Endothelial cell of umbilical vein (primary cell): Measurements from ENCODE around the gene BLNK. TPM values are rescaled to one million over a fixed set of nuclear protein-coding genes. Genes with fewer than 3 reads are reported as not detected.

Experiments used
- Bru-seq: library from RNA; stranded (reverse); fragments of 400-500 nt; gene quantifications from one replicate; lab custom pipeline; 2021; lab: Mats Ljungman, UMichigan
- BruChase-seq, 2 experiments: library from RNA; stranded (reverse); fragments of 400-500 nt; gene quantifications; one replicate each; lab custom pipeline; 2021; lab: Mats Ljungman, UMichigan
- BruUV-seq: library from RNA; stranded (reverse); fragments of 400-500 nt; replicated peaks from 2 replicates; lab custom pipeline; 2021; lab: Mats Ljungman, UMichigan
- CTCF ChIA-PET: fragments of 300-600, 350-600 bp; sonication (Branson Sonifier 250); formaldehyde crosslinking; loops from one replicate; lab custom pipeline; 2021; ENCODE audit warnings: antibody characterized with exemption, inconsistent platforms; lab: Charles Lee
- POLR2A ChIA-PET: fragments of 300-600, 350-600 bp; sonication (Branson Sonifier 250); formaldehyde crosslinking; loops from one replicate; lab custom pipeline; 2021; ENCODE audit warnings: antibody characterized with exemption, inconsistent platforms; lab: Charles Lee
- DNase-seq: peaks from one replicate; pipeline ENCODE4 v3.0.0-alpha.2; 2011; ENCODE audit warnings: low read depth, low spot score
- FAIRE-seq: peaks from 2 replicates; lab custom pipeline; 2011; peaks lifted over from hg19 to GRCh38; lab: Jason Lieb, UNC
- H2AFZ ChIP-seq: 2 replicates; pipeline ENCODE4 v1.6.0; 2012; ENCODE audit warnings: low read depth, low read length, control low read depth, inconsistent platforms
- H3K27ac ChIP-seq: 2 replicates; pipeline ENCODE4 v1.5.1; 2011; ENCODE audit warnings: low read depth, mild to moderate bottlenecking, control low read depth, low read length, moderate library complexity; ENCODE audit not compliant: insufficient read depth
- H3K27me3 ChIP-seq, 2 experiments: 2 replicates each; pipeline versions ENCODE4 v1.6.0 to v1.6.1; 2011; ENCODE audit warnings: low read length in 2 of 2, mixed read lengths in 1 of 2; ENCODE audit not compliant: control insufficient read depth in 2 of 2, insufficient read depth in 2 of 2
- H3K36me3 ChIP-seq, 2 experiments: 2 replicates in 1 of 2; 3 replicates in 1 of 2; pipeline ENCODE4 v1.5.1; 2011; ENCODE audit warnings: low read length in 2 of 2, mild to moderate bottlenecking in 1 of 2, moderate library complexity in 1 of 2; ENCODE audit not compliant: control insufficient read depth in 2 of 2, insufficient read depth in 2 of 2; ENCODE audit errors: extremely low read depth in 1 of 2
- H3K4me1 ChIP-seq: 3 replicates; pipeline ENCODE4 v1.5.1; 2011; ENCODE audit warnings: mild to moderate bottlenecking, low read length; ENCODE audit not compliant: control insufficient read depth, insufficient read depth; ENCODE audit errors: extremely low read depth
- H3K4me2 ChIP-seq: 2 replicates; pipeline ENCODE4 v1.6.1; 2011; ENCODE audit warnings: low read length, control low read depth, mixed read lengths; ENCODE audit not compliant: insufficient read depth
- H3K4me3 ChIP-seq, 3 experiments: fragments of 200-600 bp in 1 of 3; sonication (generic), shearing (Covaris generic) in 1 of 3; replicated peaks in 1 of 3; 2 replicates each; pipeline ENCODE4 v1.5.1; 2011 to 2016; ENCODE audit warnings: control low read depth in 3 of 3, low read length in 3 of 3, mild to moderate bottlenecking in 2 of 3, inconsistent platforms in 1 of 3, low read depth in 1 of 3, moderate library complexity in 1 of 3; ENCODE audit not compliant: insufficient read depth in 1 of 3
- H3K79me2 ChIP-seq: 2 replicates; pipeline ENCODE4 v1.6.0; 2012; ENCODE audit warnings: low read length, inconsistent platforms; ENCODE audit not compliant: control insufficient read depth, insufficient read depth
- H3K9ac ChIP-seq: replicated peaks from 2 replicates; pipeline ENCODE3; 2011; ENCODE audit warnings: low read length, control low read depth; ENCODE audit not compliant: insufficient read depth; ENCODE audit errors: extremely low read depth
- H3K9me1 ChIP-seq: replicated peaks from 3 replicates; pipeline ENCODE4 v1.6.0; 2011; ENCODE audit warnings: mild to moderate bottlenecking, low read length; ENCODE audit not compliant: control insufficient read depth, insufficient read depth; ENCODE audit errors: extremely low read depth
- H3K9me3 ChIP-seq: replicated peaks from 2 replicates; pipeline ENCODE4 v1.5.1; 2012; ENCODE audit warnings: low read length, inconsistent platforms; ENCODE audit not compliant: control insufficient read depth, insufficient read depth
- H4K20me1 ChIP-seq: replicated peaks from 2 replicates; pipeline ENCODE3; 2011; ENCODE audit warnings: mild to moderate bottlenecking, low read length; ENCODE audit not compliant: control insufficient read depth, insufficient read depth; ENCODE audit errors: extremely low read depth
- EZH2 ChIP-seq: IDR thresholded peaks from 2 replicates; pipeline ENCODE4 v1.6.1; 2012; ENCODE audit warnings: borderline replicate concordance, low read depth, mild to moderate bottlenecking, moderate library complexity, low read length, inconsistent platforms; ENCODE audit not compliant: severe bottlenecking
- FOS ChIP-seq: IDR thresholded peaks from 2 replicates; pipeline ENCODE4 v1.6.1; 2011; ENCODE audit warnings: mild to moderate bottlenecking, low read length, moderate library complexity, borderline replicate concordance; ENCODE audit not compliant: insufficient read depth
- GATA2 ChIP-seq: IDR thresholded peaks from 2 replicates; pipeline ENCODE4 v1.7.0; 2011; ENCODE audit warnings: low read depth, mild to moderate bottlenecking, moderate library complexity, mixed read lengths, low read length; ENCODE audit not compliant: insufficient read length, insufficient read depth
- JUN ChIP-seq: IDR thresholded peaks from 2 replicates; pipeline ENCODE4 v1.6.1; 2011; ENCODE audit warnings: borderline replicate concordance, low read depth; ENCODE audit not compliant: insufficient read length, insufficient read depth
- POLR2A ChIP-seq: IDR thresholded peaks from 2 replicates; pipeline ENCODE4 v1.6.1; 2012; ENCODE audit warnings: low read depth, mild to moderate bottlenecking, control low read depth, low read length
- dilution Hi-C: fragments of 300-500 bp; cut with MboI; formaldehyde crosslinking; loops from one replicate; pipeline ENCODE4 v1.15.0; 2019; ENCODE audit warnings: low sequenced_read_pairs; ENCODE audit not compliant: extremely low pct_ligation_motif_present
- intact Hi-C: fragments of 100-400 bp; cut with micrococcal nuclease; formaldehyde crosslinking; loops from one replicate; pipeline ENCODE4 v1.10.0; 2022
- long read RNA-seq: library from polyadenylated mRNA; stranded (forward); transcript quantifications from one replicate; pipeline ENCODE4 v2.0.0, GENCODE V29; 2021
- polyA minus RNA-seq, 3 experiments: library from RNA; depleted of rRNA, polyadenylated mRNA; stranded (reverse); fragments of >200 nt; gene quantifications; 1 replicate in 1 of 3; 2 replicates in 2 of 3; pipeline ENCODE4 v1.2.3, GENCODE V29; 2011
- polyA plus RNA-seq, 4 experiments: library from polyadenylated mRNA; depleted of rRNA in 3 of 4; stranded (reverse) in 3 of 4; unstranded in 1 of 4; fragments of >200 nt; gene quantifications; 2 replicates each; pipeline versions ENCODE4 v1.2.1 to v1.2.3, GENCODE V29; 2011 to 2012; ENCODE audit warnings: missing spikeins in 1 of 4
- total RNA-seq: library from RNA; stranded (reverse); gene quantifications from 2 replicates; pipeline ENCODE4 v1.2.3, GENCODE V29; 2021
- TF ChIP-seq, protein P1 (sequence below), 2 donors: IDR thresholded peaks; 1 replicate in 1 of 2; 2 replicates in 1 of 2; pipeline ENCODE4 v1.5.1; 2011; ENCODE audit warnings: low read length in 2 of 2, mild to moderate bottlenecking in 2 of 2, moderate library complexity in 2 of 2, control low read depth in 1 of 2, inconsistent platforms in 1 of 2, low read depth in 1 of 2; ENCODE audit not compliant: insufficient read depth in 1 of 2; ENCODE audit errors: extremely low read depth in 1 of 2

Gene BLNK
- total RNA-seq, result not detected in 2 replicates
- polyA plus RNA-seq, result not detected in 2 replicates
- not detected in 2 replicates for polyA plus RNA-seq (2011; cell fraction: cytosol; rRNA removed)
- not detected in 2 replicates for polyA plus RNA-seq (2011; cell fraction: nucleus; rRNA removed)
- polyA plus RNA-seq (2012), result not detected in 2 replicates
- not detected in 2 replicates for polyA minus RNA-seq
- polyA minus RNA-seq (2011; cell fraction: cytosol; rRNA and poly(A)+ RNA removed), result not detected
- not detected in 2 replicates for polyA minus RNA-seq (2011; cell fraction: nucleus; rRNA and poly(A)+ RNA removed)
- not detected for Bru-seq, nascent RNA
- percentile 4 among the genes with signal in this experiment for BruChase-seq, experiment 1, labeled RNA remaining after a 6-hour chase
- percentile 1 among the genes with signal in this experiment for BruChase-seq, experiment 2, labeled RNA remaining after a 2-hour chase
- long read RNA-seq, result 0 reads

DNA sequence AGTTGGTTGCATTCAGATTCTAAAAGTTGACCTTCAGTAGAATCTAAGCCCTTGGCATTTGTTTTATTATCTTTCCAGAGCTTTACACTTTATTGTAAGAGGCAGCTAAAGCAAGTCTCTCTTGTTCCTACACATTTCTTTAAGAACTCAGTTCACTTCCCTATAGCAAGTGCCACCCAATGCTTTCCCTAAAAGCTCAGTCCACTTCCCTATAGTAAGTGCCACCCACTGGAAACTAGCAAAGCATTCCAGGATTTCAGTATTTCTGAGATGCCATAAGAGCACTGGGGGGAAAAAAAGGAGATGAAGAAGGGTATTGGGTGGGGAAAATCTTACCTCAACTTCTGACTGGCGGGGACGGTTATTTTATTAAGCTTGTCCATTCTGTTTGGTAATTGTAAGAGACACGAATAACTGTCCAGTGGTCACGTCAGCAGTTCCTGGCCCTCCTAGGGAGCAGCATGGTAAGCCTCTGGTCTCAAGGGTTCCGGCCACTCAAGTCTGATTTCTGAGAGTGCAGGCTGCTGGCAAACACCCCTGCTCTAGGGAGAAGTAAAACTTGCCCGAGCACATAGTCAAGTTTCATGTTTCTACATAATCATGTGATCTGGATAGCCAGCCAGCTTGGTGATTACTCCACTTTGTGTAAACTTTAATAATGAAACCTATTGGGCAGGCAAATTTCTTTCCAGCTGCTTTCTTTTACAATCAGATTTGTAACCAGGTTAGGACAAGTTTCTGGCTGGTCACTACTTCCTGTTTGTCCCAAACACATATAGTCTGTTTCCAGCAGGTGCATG, at the start of gene BLNK:
TSS of gene BLNK (minus strand) at position 554 of the 800 bp plus-strand sequence. CDS start at position 383, 171 bp downstream.
- intact Hi-C loops (no loop called here), dilution Hi-C loops (no loop called here)
- ChIA-PET POLR2A (no interaction called here), CTCF (interaction anchor here (0.9 kb wide), 2 partner anchors 42 kb away, joined by 4 to 6 read pairs; no protein-coding TSS in a partner anchor)
- H3K9me1 ChIP-seq, result no peaks in the 10 kb centered on the region
- H3K4me1 ChIP-seq, result no peaks in the 10 kb centered on the region
- no peak within 1 kb of the TSS for H3K4me2 ChIP-seq
- FAIRE-seq, result no peak
- H3K9ac ChIP-seq, result no peak within 1 kb of the TSS
- no peaks in the 10 kb centered on the region for H3K36me3 ChIP-seq
- DNase-seq, result no peak
- H3K27me3 ChIP-seq, result peaks cover 0 to 4% of the 10 kb centered on the region in 2 experiments
- H2AFZ ChIP-seq, result no peak within 1 kb of the TSS
- H3K79me2 ChIP-seq, result no peaks in the 10 kb centered on the region
- no peaks in the 10 kb centered on the region for H4K20me1 ChIP-seq
- no TSS peak for BruUV-seq
- no peak for TF ChIP-seq FOS
- no peak for TF ChIP-seq EZH2
- TF ChIP-seq, protein P1, sequence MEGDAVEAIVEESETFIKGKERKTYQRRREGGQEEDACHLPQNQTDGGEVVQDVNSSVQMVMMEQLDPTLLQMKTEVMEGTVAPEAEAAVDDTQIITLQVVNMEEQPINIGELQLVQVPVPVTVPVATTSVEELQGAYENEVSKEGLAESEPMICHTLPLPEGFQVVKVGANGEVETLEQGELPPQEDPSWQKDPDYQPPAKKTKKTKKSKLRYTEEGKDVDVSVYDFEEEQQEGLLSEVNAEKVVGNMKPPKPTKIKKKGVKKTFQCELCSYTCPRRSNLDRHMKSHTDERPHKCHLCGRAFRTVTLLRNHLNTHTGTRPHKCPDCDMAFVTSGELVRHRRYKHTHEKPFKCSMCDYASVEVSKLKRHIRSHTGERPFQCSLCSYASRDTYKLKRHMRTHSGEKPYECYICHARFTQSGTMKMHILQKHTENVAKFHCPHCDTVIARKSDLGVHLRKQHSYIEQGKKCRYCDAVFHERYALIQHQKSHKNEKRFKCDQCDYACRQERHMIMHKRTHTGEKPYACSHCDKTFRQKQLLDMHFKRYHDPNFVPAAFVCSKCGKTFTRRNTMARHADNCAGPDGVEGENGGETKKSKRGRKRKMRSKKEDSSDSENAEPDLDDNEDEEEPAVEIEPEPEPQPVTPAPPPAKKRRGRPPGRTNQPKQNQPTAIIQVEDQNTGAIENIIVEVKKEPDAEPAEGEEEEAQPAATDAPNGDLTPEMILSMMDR (IDR thresholded peaks at IDR 0.05; ENCODE audit: extremely low read depth in 1 of 2, insufficient read depth in 1 of 2, low read depth in 1 of 2, low read length in 2 of 2), result no peak
- TF ChIP-seq JUN, result no peak
- TF ChIP-seq GATA2, result no peak
- TF ChIP-seq POLR2A, result no peak
- H3K27ac ChIP-seq, result no peak within 1 kb of the TSS
- H3K4me3 ChIP-seq, result no peak within 1 kb of the TSS
- no peaks in the 10 kb centered on the region for H3K9me3 ChIP-seq
